GM12878 (cell line): ENCODE results near the gene KDM8. TPM values are rescaled to one million over a fixed set of nuclear protein-coding genes. Genes with fewer than 3 reads are reported as not detected.

ENCODE experiments used
- ATAC-seq: fragments of 200-7000 bp; cut with Tn5 transposase; 3 replicates; pipeline ENCODE4 v1.9.1; 2020; ENCODE audit warnings: mild to moderate bottlenecking, moderate library complexity
- BruUV-seq: library from RNA; stranded (reverse); fragments of 400-500 nt; replicated peaks from 2 replicates; lab custom pipeline; 2021; lab: Mats Ljungman, UMichigan
- CTCF ChIA-PET: fragments of 300-600 bp; sonication (Branson Sonifier 250); formaldehyde crosslinking; extraction: SDS; loops from one replicate; lab custom pipeline; 2021; ENCODE audit warnings: inconsistent platforms; lab: Yijun Ruan, JAX
- POLR2A ChIA-PET: fragments of 350-600 bp; formaldehyde crosslinking; extraction: SDS; loops from one replicate; lab custom pipeline; 2021; ENCODE audit warnings: inconsistent platforms; lab: Charles Lee
- RAD21 ChIA-PET: fragments of 300-600 bp; sonication (Branson Sonifier 250); formaldehyde crosslinking; loops from one replicate; lab custom pipeline; 2023; ENCODE audit warnings: antibody characterized with exemption; ENCODE audit not compliant: unreplicated experiment; lab: Charles Lee
- SMC1A ChIA-PET: fragments of 300-600 bp; sonication (Branson Sonifier 250); formaldehyde crosslinking; loops from one replicate; lab custom pipeline; 2023; ENCODE audit not compliant: unreplicated experiment, uncharacterized antibody; lab: Charles Lee
- DNase-seq: peaks from one replicate; pipeline ENCODE4 v3.0.0-alpha.2; 2011; ENCODE audit warnings: low read depth, low spot score
- FAIRE-seq: peaks from 3 replicates; lab custom pipeline; 2011; peaks lifted over from hg19 to GRCh38; lab: Jason Lieb, UNC
- H2AFZ ChIP-seq: 2 replicates; pipeline ENCODE4 v1.6.0; 2011; ENCODE audit warnings: low read depth, low read length, control low read depth; ENCODE audit not compliant: control insufficient read depth
- H3K27ac ChIP-seq: 2 replicates; pipeline ENCODE4 v1.5.1; 2011; ENCODE audit warnings: control low read depth; ENCODE audit not compliant: control insufficient read depth, insufficient read depth
- H3K27me3 ChIP-seq, 2 experiments: replicated peaks in 1 of 2; 2 replicates each; pipeline versions ENCODE4 v1.6.0 to v1.6.1; 2011; ENCODE audit warnings: low read length in 1 of 2; ENCODE audit not compliant: control insufficient read depth in 2 of 2, insufficient read depth in 2 of 2
- H3K36me3 ChIP-seq, 2 experiments: 2 replicates each; pipeline ENCODE4 v1.5.1; 2011; ENCODE audit warnings: low read length in 1 of 2; ENCODE audit not compliant: control insufficient read depth in 2 of 2, insufficient read depth in 2 of 2
- H3K4me1 ChIP-seq: 2 replicates; pipeline ENCODE4 v1.6.1; 2011; ENCODE audit warnings: mild to moderate bottlenecking, low read length, moderate library complexity, mixed read lengths; ENCODE audit not compliant: control insufficient read depth, insufficient read depth
- H3K4me2 ChIP-seq: 2 replicates; pipeline ENCODE4 v1.6.0; 2011; ENCODE audit warnings: control low read depth; ENCODE audit not compliant: control insufficient read depth, insufficient read depth
- H3K4me3 ChIP-seq: fragments of 200-600 bp; sonication (generic); 2 replicates; pipeline ENCODE4 v1.5.1; 2016
- H3K79me2 ChIP-seq: 2 replicates; pipeline ENCODE4 v1.6.0; 2011; ENCODE audit warnings: low read length; ENCODE audit not compliant: control insufficient read depth, insufficient read depth
- H3K9ac ChIP-seq: 2 replicates; pipeline ENCODE4 v1.8.0; 2011; ENCODE audit warnings: low read length, control low read depth, mixed read lengths; ENCODE audit not compliant: control insufficient read depth, insufficient read depth
- H3K9me3 ChIP-seq: replicated peaks from 3 replicates; pipeline ENCODE4 v1.5.1; 2011; ENCODE audit warnings: mild to moderate bottlenecking, low read length; ENCODE audit not compliant: control insufficient read depth, insufficient read depth
- H4K20me1 ChIP-seq: 2 replicates; pipeline ENCODE4 v1.6.0; 2011; ENCODE audit not compliant: control insufficient read depth, insufficient read depth
- EP300 ChIP-seq, 2 experiments: fragments of 150-350 bp in 1 of 2; IDR thresholded peaks; 2 replicates each; pipeline ENCODE4 v1.6.1; 2011 to 2012; ENCODE audit warnings: low read depth in 2 of 2, low read length in 2 of 2, borderline replicate concordance in 1 of 2, improper control_type of control experiment in 1 of 2, inconsistent platforms in 1 of 2; ENCODE audit not compliant: control insufficient read depth in 1 of 2
- KDM1A ChIP-seq: fragments of 200-600 bp; sonication (generic); IDR thresholded peaks from 2 replicates; pipeline ENCODE4 v1.6.1; 2016; ENCODE audit warnings: borderline replicate concordance
- RAD21 ChIP-seq: IDR thresholded peaks from 2 replicates; pipeline ENCODE4 v1.6.1; 2011; ENCODE audit warnings: mild to moderate bottlenecking, low read depth, low read length, moderate library complexity; ENCODE audit not compliant: insufficient read depth
- RELA ChIP-seq: fragments of 450-650 bp; IDR thresholded peaks from 2 replicates; pipeline ENCODE4 v1.8.0; 2014; ENCODE audit warnings: borderline replicate concordance; ENCODE audit not compliant: partially characterized antibody
- RFX5 ChIP-seq: IDR thresholded peaks from 2 replicates; pipeline ENCODE4 v1.6.1; 2011; ENCODE audit warnings: low read depth, low read length, improper control_type of control experiment
- SIX5 ChIP-seq: IDR thresholded peaks from 2 replicates; pipeline ENCODE4 v1.6.1; 2011; ENCODE audit warnings: mild to moderate bottlenecking, low read depth, low read length, moderate library complexity; ENCODE audit not compliant: severe bottlenecking
- SPI1 ChIP-seq: IDR thresholded peaks from 2 replicates; pipeline ENCODE4 v1.6.1; 2011; ENCODE audit warnings: low read depth, mild to moderate bottlenecking, low read length, moderate library complexity, borderline replicate concordance; ENCODE audit not compliant: insufficient read depth
- TCF12 ChIP-seq: IDR thresholded peaks from 2 replicates; pipeline ENCODE4 v1.6.1; 2011; ENCODE audit warnings: low read depth, mild to moderate bottlenecking, low read length
- WGBS: methylation state at CpG from one replicate; pipeline ENCODE4 v1.1.6; 2016; ENCODE audit warnings: low lambda C conversion rate; ENCODE audit not compliant: insufficient replicate concordance, insufficient coverage; ENCODE audit errors: missing lambda C conversion rate; 5-methylcytosine and 5-hydroxymethylcytosine counted together
- in situ Hi-C: fragments of 300-500 bp; cut with MboI; formaldehyde crosslinking; loops from 9 replicates; pipeline ENCODE4 v1.14.3; 2018; ENCODE audit warnings: mixed read lengths
- intact Hi-C: fragments of 100-400 bp; cut with micrococcal nuclease; formaldehyde crosslinking; loops from one replicate; pipeline ENCODE4 v1.14.2; 2022; ENCODE audit not compliant: unreplicated experiment
- polyA plus RNA-seq, 11 experiments: library from polyadenylated mRNA; depleted of rRNA in 4 of 11; unstranded in 6 of 11; stranded (reverse) in 5 of 11; fragments of >200 nt; fragmentation: Nextera tagmentation in 4 of 11; fragmentation: Illumina TruSeq in 1 of 11; extraction: Ambion mirVana in 4 of 11; extraction: Trizol in 1 of 11; gene quantifications; 1 replicate in 1 of 11; 2 replicates in 10 of 11; pipeline versions ENCODE4 v1.2.1 to v1.2.3, GENCODE V29; 2011 to 2016; ENCODE audit warnings: inconsistent platforms in 2 of 11, missing spikeins in 2 of 11, low read depth in 1 of 11
- total RNA-seq, 4 experiments: library from RNA; depleted of rRNA in 3 of 4; stranded (reverse); fragments of >200 nt in 3 of 4; fragmentation: Illumina TruSeq in 1 of 4; extraction: Trizol in 1 of 4; gene quantifications; 2 replicates each; pipeline versions ENCODE4 v1.2.1 to v1.2.3, GENCODE V29; 2013 to 2021
- TF ChIP-seq, protein P1 (sequence below): fragments of 150-350 bp; IDR thresholded peaks from 2 replicates; pipeline ENCODE4 v1.6.1; 2014; ENCODE audit warnings: mild to moderate bottlenecking, low read depth, low read length

Gene KDM8
- total and polyA plus RNA-seq, 10 of the 15 experiments (the other 5 are each of a cell fraction or from before 2014, with no cell fraction given): 0.79 to 8.9 (median 5.8) TPM

DNA sequence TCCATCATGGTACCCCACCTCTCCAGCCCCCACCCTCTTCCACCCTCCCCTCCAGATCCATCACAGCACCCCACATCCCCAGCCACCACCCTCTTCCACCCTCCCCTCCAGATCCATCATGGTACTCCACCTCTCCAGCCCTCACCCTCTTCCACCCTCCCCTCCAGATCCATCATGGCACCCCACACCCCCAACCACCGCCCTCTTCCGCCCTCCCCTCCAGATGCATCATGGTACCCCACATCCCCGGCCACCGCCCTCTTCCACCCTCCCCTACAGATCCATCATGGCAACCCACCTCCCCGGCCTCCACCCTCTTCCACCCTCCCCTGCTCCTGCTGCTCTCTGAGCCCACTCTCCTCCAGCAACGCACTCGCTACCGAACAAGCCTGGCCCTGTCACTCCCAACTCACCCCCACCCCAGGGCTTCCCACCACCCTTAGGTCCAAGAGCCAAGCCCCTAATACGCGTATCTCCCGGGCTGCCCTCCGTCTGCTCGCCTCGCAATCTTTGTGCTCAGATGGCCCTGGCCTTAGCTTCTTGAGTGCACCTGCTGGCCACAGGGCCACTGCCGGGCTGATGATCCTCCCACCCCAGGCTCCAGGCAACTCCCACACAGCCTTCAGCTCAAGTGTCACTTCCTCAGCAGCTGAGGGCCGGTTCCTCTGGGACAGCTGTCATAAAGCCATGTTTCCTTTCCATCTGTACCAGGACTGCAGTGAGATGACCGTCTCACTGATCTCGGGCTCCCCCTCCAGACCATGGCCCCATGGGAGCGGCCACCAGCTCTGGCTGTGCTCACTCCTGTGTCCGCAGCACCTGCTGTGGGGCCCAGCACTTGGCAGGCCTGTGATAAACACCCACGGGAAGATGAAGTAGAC, 25.5 kb downstream of the KDM8 start:
- in situ Hi-C loops: no loop called here

More for the DNA sequence above, 25.5 kb downstream of the KDM8 start:
- ChIA-PET POLR2A (no interaction called here), CTCF (interaction anchor here (1.1 to 11.7 kb wide), 3 partner anchors 50 to 142 kb away, joined by 3 to 259 read pairs (median 18); no protein-coding TSS in a partner anchor), SMC1A (interaction anchor here (0.9 to 2.0 kb wide), 8 partner anchors 25 to 139 kb away, joined by 3 to 13 read pairs (median 6); partner anchors contain the start of gene KDM8), RAD21 (interaction anchor here (0.7 to 1.0 kb wide), 2 partner anchors 26 to 45 kb away, joined by 3 to 4 read pairs; no protein-coding TSS in a partner anchor)
- ATAC-seq (no peak), FAIRE-seq (no peak), DNase-seq (no peak)
- H2AFZ ChIP-seq: no peak overlapping the region
- peaks cover 19% of the 10 kb centered on the region for H3K4me1 ChIP-seq
- H4K20me1 ChIP-seq: no peaks in the 10 kb centered on the region
- H3K27ac ChIP-seq: no peak overlapping the region
- TF ChIP-seq RAD21 (peak; percentile 29; the same call in 1 of the 2 replicates), RFX5 (no peak), EP300 (IDR thresholded peaks at IDR 0.05; ENCODE audit: borderline replicate concordance in 1 of 2, control insufficient read depth in 1 of 2, low read depth in 2 of 2, low read length in 2 of 2) (no peak), RELA (no peak), SIX5 (no peak), KDM1A (no peak), TCF12 (peak; percentile 35; the same call in 1 of the 2 replicates), SPI1 (peak; percentile 61; the same call in 1 of the 2 replicates)
- TF ChIP-seq, protein P1, sequence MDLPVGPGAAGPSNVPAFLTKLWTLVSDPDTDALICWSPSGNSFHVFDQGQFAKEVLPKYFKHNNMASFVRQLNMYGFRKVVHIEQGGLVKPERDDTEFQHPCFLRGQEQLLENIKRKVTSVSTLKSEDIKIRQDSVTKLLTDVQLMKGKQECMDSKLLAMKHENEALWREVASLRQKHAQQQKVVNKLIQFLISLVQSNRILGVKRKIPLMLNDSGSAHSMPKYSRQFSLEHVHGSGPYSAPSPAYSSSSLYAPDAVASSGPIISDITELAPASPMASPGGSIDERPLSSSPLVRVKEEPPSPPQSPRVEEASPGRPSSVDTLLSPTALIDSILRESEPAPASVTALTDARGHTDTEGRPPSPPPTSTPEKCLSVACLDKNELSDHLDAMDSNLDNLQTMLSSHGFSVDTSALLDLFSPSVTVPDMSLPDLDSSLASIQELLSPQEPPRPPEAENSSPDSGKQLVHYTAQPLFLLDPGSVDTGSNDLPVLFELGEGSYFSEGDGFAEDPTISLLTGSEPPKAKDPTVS: no peak
- intact Hi-C loops: no loop called here
- H3K9ac ChIP-seq: no peak overlapping the region
- H3K4me3 ChIP-seq: no peak overlapping the region
- no peak overlapping the region for H3K4me2 ChIP-seq
- BruUV-seq: no TSS peak
- peaks cover 0 to 3% of the 10 kb centered on the region in 2 experiments for H3K36me3 ChIP-seq
- no peaks in the 10 kb centered on the region for H3K9me3 ChIP-seq
- no peaks in the 10 kb centered on the region for H3K27me3 ChIP-seq
- H3K79me2 ChIP-seq: no peaks in the 10 kb centered on the region
- WGBS: 70% methylated on average over 16 of the region's 21 CpGs
